ENCODE measurements around the gene DLGAP4. TPM values are rescaled to one million over a fixed set of nuclear protein-coding genes. Genes with fewer than 3 reads are reported as not detected.

DLGAP4 gene
- total RNA-seq, 2 experiments from 2014 or later = 40.2 to 44.2 TPM

- POLR2A ChIA-PET = interaction anchor here (0.6 to 9.1 kb wide), 20 partner anchors 9 to 620 kb away, joined by 3 to 113 read pairs (median 5); partner anchors contain the start of genes DSN1, RAB5IF, SCAND1 and SLA2
- peaks cover 30% of the 10 kb centered on the region for H3K36me3 Mint-ChIP-seq (ENCODE audit: low read depth)
- no peaks in the 10 kb centered on the region for H3K9me3 Mint-ChIP-seq
- H3K27me3 Mint-ChIP-seq = no peaks in the 10 kb centered on the region
- H3K4me3 Mint-ChIP-seq = peak overlapping the region; percentile 92
- H3K4me1 Mint-ChIP-seq = peaks cover 34% of the 10 kb centered on the region
- DNase-seq = peak; percentile 47
- CTCF ChIA-PET = interaction anchor here (0.9 to 3.7 kb wide), 8 partner anchors 14 to 261 kb away, joined by 3 to 18 read pairs (median 4); partner anchors contain the start of gene RAB5IF
- H3K27ac Mint-ChIP-seq = peak overlapping the region; percentile 81
Measured at GRCh38 chr20:36574366-36575135, 268.4 kb downstream of the DLGAP4 start.

DNA sequence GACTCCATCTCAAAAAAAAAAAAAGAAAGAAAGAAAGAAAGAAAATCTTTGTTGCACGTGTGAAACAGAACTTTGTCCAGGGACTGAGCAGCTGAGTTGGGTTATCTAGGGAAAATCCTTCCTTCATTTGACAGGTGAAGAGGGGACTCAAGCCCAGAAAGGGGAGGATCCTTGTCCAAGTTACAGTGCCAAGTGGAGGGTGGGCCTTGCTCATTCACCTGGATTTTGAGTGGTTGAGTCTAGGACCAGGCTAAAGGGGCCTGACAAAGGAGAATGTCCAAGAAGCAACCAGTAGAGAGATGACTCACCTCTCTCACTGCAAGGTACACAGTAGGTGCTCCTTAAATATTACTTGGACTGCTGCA, 269.9 kb downstream of the DLGAP4 start:
- Mint-ChIP-seq H3K27me3 (no peaks in the 10 kb centered on the region), H3K9me3 (no peaks in the 10 kb centered on the region), H3K27ac (peak overlapping the region; percentile 81), H3K4me1 (peaks cover 41% of the 10 kb centered on the region), H3K4me3 (peak overlapping the region; percentile 92), H3K36me3 (ENCODE audit: low read depth) (peaks cover 40% of the 10 kb centered on the region)
- CTCF ChIA-PET = interaction anchor here (0.7 to 3.7 kb wide), 5 partner anchors 13 to 29 kb away, joined by 3 to 18 read pairs (median 15); partner anchors contain the start of gene RAB5IF
- POLR2A ChIA-PET = interaction anchor here (1.6 to 9.1 kb wide), 5 partner anchors 9 to 623 kb away, joined by 4 to 113 read pairs (median 55); partner anchors contain the start of gene RAB5IF
- no peak for DNase-seq

Other genes with a start within 250 kb of the DLGAP4 start
- under 1 TPM in 1 of 2 experiments, not detected in 1; 0.20 TPM for gene EPB41L1, start 151.6 kb upstream of the DLGAP4 start, total RNA-seq
- gene AAR2, start 69.9 kb upstream of the DLGAP4 start, total RNA-seq = 10 to 100 TPM; 17.6 to 19.4 TPM
- gene MYL9, start 235.2 kb downstream of the DLGAP4 start, total RNA-seq = 1 to 10 TPM; 1.1 to 1.7 TPM

Measured in activated CD4-positive, alpha-beta memory T cell treated with anti-CD3 and anti-CD28 coated beads, Interleukin-2, amount 10 ng/mL, durations not matched to agents 7 days and 5 days (primary cell).